CD14-positive monocyte (primary cell): Measurements from ENCODE around the gene C12orf43. TPM values are rescaled to one million over a fixed set of nuclear protein-coding genes. Genes with fewer than 3 reads are reported as not detected.

Source experiments
- DNase-seq, 3 donors: peaks; one replicate each; pipeline ENCODE4 v3.0.0-alpha.2; 2011 to 2022
- H2AFZ ChIP-seq: 2 replicates; pipeline ENCODE4 v1.6.0; 2012; ENCODE audit warnings: mild to moderate bottlenecking, low read depth, low read length, inconsistent platforms; ENCODE audit not compliant: insufficient read depth, poor library complexity, severe bottlenecking
- H3K27ac ChIP-seq, 2 donors: 1 replicate in 1 of 2; 2 replicates in 1 of 2; pipeline ENCODE4 v1.5.1; 2012 to 2013; ENCODE audit warnings: low read length in 2 of 2, control low read depth in 1 of 2, inconsistent platforms in 1 of 2, low read depth in 1 of 2, mild to moderate bottlenecking in 1 of 2
- H3K27me3 ChIP-seq, 2 donors: one replicate each; pipeline versions ENCODE4 v1.6.0 to v1.6.1; 2011 to 2013; ENCODE audit warnings: low read length in 2 of 2; ENCODE audit not compliant: control insufficient read depth in 2 of 2, insufficient read depth in 2 of 2
- H3K36me3 ChIP-seq, 2 donors: replicated peaks in 1 of 2; 1 replicate in 1 of 2; 2 replicates in 1 of 2; pipeline versions ENCODE4 v1.5.1 to v1.6.1; 2012 to 2013; ENCODE audit warnings: low read length in 2 of 2, control low read depth in 1 of 2, inconsistent platforms in 1 of 2, mild to moderate bottlenecking in 1 of 2; ENCODE audit not compliant: insufficient read depth in 2 of 2, control insufficient read depth in 1 of 2
- H3K4me1 ChIP-seq, 2 donors: 1 replicate in 1 of 2; 2 replicates in 1 of 2; pipeline versions ENCODE4 v1.5.1 to v1.6.1; 2012 to 2013; ENCODE audit warnings: low read length in 2 of 2, control low read depth in 1 of 2, inconsistent platforms in 1 of 2, mild to moderate bottlenecking in 1 of 2, moderate library complexity in 1 of 2; ENCODE audit not compliant: insufficient read depth in 2 of 2, control insufficient read depth in 1 of 2
- H3K4me2 ChIP-seq: replicated peaks from 2 replicates; pipeline ENCODE3; 2012; ENCODE audit warnings: low read length, moderate library complexity, mild to moderate bottlenecking; ENCODE audit not compliant: poor library complexity, severe bottlenecking; ENCODE audit errors: extremely low read depth
- H3K4me3 ChIP-seq, 3 experiments: fragments of 200-600 bp in 1 of 3; sonication (generic) in 1 of 3; replicated peaks in 1 of 3; 1 replicate in 2 of 3; 2 replicates in 1 of 3; pipeline ENCODE4 v1.5.1; 2011 to 2013; ENCODE audit warnings: low read length in 3 of 3, mild to moderate bottlenecking in 3 of 3, control low read depth in 2 of 3, low read depth in 2 of 3, inconsistent platforms in 1 of 3, moderate library complexity in 1 of 3
- H3K79me2 ChIP-seq: 2 replicates; pipeline ENCODE4 v1.6.0; 2012; ENCODE audit warnings: mild to moderate bottlenecking, control low read depth, inconsistent platforms, low read length, moderate library complexity; ENCODE audit not compliant: insufficient read depth
- H3K9ac ChIP-seq: 2 replicates; pipeline ENCODE4 v1.6.0; 2017; ENCODE audit warnings: low read length, mild to moderate bottlenecking; ENCODE audit not compliant: insufficient read depth, poor library complexity, severe bottlenecking
- H3K9me3 ChIP-seq, 2 donors: replicated peaks in 1 of 2; 1 replicate in 1 of 2; 2 replicates in 1 of 2; pipeline versions ENCODE4 v1.5.1 to v1.6.1; 2012 to 2013; ENCODE audit warnings: low read length in 2 of 2, control low read depth in 1 of 2; ENCODE audit not compliant: control insufficient read depth in 1 of 2, insufficient read depth in 1 of 2
- H4K20me1 ChIP-seq: 2 replicates; pipeline ENCODE4 v1.6.0; 2012; ENCODE audit warnings: mild to moderate bottlenecking, low read length, control low read depth, moderate library complexity; ENCODE audit not compliant: insufficient read depth
- H3K27ac Mint-ChIP-seq, 7 donors: one replicate each; pipeline ENCODE4 v1.8.0; 2020; ENCODE audit warnings: mild to moderate bottlenecking in 7 of 7, mixed read lengths in 7 of 7, moderate library complexity in 6 of 7, inconsistent platforms in 2 of 7
- H3K27me3 Mint-ChIP-seq, 3 donors: one replicate each; pipeline ENCODE4 v1.8.0; 2021 to 2022; ENCODE audit warnings: low read depth in 3 of 3, mild to moderate bottlenecking in 3 of 3, mixed read lengths in 3 of 3, moderate library complexity in 3 of 3, inconsistent platforms in 1 of 3
- H3K36me3 Mint-ChIP-seq, 2 donors: one replicate each; pipeline ENCODE4 v1.8.0; 2020; ENCODE audit warnings: mixed read lengths in 2 of 2, inconsistent platforms in 1 of 2, mild to moderate bottlenecking in 1 of 2
- H3K4me1 Mint-ChIP-seq: one replicate; pipeline ENCODE4 v1.8.0; 2020; ENCODE audit warnings: mild to moderate bottlenecking, mixed read lengths
- H3K4me3 Mint-ChIP-seq, 2 donors: one replicate each; pipeline ENCODE4 v1.8.0; 2020; ENCODE audit warnings: mild to moderate bottlenecking in 2 of 2, mixed read lengths in 2 of 2, moderate library complexity in 1 of 2
- H3K9me3 Mint-ChIP-seq, 7 donors: one replicate each; pipeline ENCODE4 v1.8.0; 2020 to 2022; ENCODE audit warnings: mixed read lengths in 7 of 7, mild to moderate bottlenecking in 6 of 7, moderate library complexity in 6 of 7, inconsistent platforms in 2 of 7
- WGBS: methylation state at CpG from one replicate; pipeline ENCODE4 v1.1.5; 2013; ENCODE audit warnings: missing lambda C conversion rate; ENCODE audit not compliant: insufficient coverage; 5-methylcytosine and 5-hydroxymethylcytosine counted together
- intact Hi-C, 2 donors: fragments of 100-400 bp; cut with micrococcal nuclease; formaldehyde crosslinking; loops; one replicate each; pipeline versions ENCODE4 v1.15.0 to v1.15.1; 2023
- polyA plus RNA-seq, 3 donors: library from polyadenylated mRNA; depleted of rRNA in 1 of 3; unstranded in 2 of 3; stranded (reverse) in 1 of 3; fragments of 300-500 nt in 2 of 3; fragments of >200 nt in 1 of 3; fragmentation: Illumina TruSeq in 2 of 3; gene quantifications; 1 replicate in 2 of 3; 2 replicates in 1 of 3; pipeline ENCODE4 v1.2.3, GENCODE V29; 2012 to 2021
- TF ChIP-seq, protein P1 (sequence below): fragments of 200-600 bp; IDR thresholded peaks from one replicate; pipeline ENCODE4 v1.8.0; 2022; ENCODE audit warnings: antibody characterized with exemption, mild to moderate bottlenecking

C12orf43 gene
- polyA plus RNA-seq, 3 donors: 7.2 to 10.9 (median 9.6) TPM

- no peak overlapping the region for H2AFZ ChIP-seq
- no peaks in the 10 kb centered on the region for H3K79me2 ChIP-seq
- H3K27me3 ChIP-seq: no peaks in the 10 kb centered on the region
- peaks cover 0 to 2% (median 0%) of the 10 kb centered on the region in 3 donors for H3K27me3 Mint-ChIP-seq
- H3K4me1 ChIP-seq: no peaks in the 10 kb centered on the region
- TF ChIP-seq, protein P1, sequence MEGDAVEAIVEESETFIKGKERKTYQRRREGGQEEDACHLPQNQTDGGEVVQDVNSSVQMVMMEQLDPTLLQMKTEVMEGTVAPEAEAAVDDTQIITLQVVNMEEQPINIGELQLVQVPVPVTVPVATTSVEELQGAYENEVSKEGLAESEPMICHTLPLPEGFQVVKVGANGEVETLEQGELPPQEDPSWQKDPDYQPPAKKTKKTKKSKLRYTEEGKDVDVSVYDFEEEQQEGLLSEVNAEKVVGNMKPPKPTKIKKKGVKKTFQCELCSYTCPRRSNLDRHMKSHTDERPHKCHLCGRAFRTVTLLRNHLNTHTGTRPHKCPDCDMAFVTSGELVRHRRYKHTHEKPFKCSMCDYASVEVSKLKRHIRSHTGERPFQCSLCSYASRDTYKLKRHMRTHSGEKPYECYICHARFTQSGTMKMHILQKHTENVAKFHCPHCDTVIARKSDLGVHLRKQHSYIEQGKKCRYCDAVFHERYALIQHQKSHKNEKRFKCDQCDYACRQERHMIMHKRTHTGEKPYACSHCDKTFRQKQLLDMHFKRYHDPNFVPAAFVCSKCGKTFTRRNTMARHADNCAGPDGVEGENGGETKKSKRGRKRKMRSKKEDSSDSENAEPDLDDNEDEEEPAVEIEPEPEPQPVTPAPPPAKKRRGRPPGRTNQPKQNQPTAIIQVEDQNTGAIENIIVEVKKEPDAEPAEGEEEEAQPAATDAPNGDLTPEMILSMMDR: no peak
- no peaks in the 10 kb centered on the region for H3K36me3 ChIP-seq
- H3K27ac Mint-ChIP-seq: no peak overlapping the region
- no peak overlapping the region for H3K27ac ChIP-seq
- intact Hi-C loops: no loop called here
- H3K9ac ChIP-seq: no peak overlapping the region
- 93% methylated on average over 5 of the region's 6 CpGs for WGBS
- no peaks in the 10 kb centered on the region for H4K20me1 ChIP-seq
- no peaks in the 10 kb centered on the region for H3K9me3 Mint-ChIP-seq
- H3K4me3 Mint-ChIP-seq: no peak overlapping the region
- no peaks in the 10 kb centered on the region for H3K36me3 Mint-ChIP-seq
- no peaks in the 10 kb centered on the region for H3K4me1 Mint-ChIP-seq
- no peak overlapping the region for H3K4me2 ChIP-seq
- DNase-seq: no peak
- H3K4me3 ChIP-seq: no peak overlapping the region
- H3K9me3 ChIP-seq: no peaks in the 10 kb centered on the region
Observed at GRCh38 chr12:120981407-120981941, 34.8 kb downstream of the C12orf43 start.

DNA sequence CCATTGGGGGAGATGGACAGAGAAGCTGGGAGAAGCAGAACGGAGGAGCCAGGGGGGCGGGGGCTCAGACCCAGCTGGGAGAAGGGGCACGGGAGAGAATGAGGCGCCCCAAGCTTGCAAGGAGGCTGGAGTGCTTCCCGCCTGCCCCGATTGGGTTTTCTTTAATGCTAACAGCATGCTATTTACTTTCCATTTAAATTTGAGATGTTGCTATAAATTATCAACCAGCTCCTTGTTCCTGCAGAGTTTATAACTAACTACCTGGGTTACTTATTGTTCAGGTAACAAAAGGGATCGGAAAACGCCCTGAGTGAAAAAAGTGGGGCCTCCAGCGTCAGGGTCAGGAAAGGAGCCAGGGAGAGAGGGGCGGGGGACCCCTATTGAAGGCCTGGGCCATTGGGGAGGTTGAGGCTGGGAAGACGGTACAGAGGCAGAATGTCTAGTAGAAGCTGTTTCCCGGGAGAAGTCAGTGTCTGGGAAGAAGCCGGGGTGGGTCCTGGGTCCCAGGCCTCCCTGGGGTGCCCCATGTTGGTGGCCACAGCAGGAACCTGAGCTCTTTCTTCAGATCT, 35.4 kb downstream of the C12orf43 start:
- intact Hi-C loops: no loop called here
- Histone ChIP-seq H3K9me3 (no peaks in the 10 kb centered on the region), H3K4me3 (no peak overlapping the region), H3K79me2 (no peaks in the 10 kb centered on the region), H3K36me3 (no peaks in the 10 kb centered on the region), H4K20me1 (no peaks in the 10 kb centered on the region), H3K9ac (no peak overlapping the region), H3K27ac (no peak overlapping the region), H3K4me1 (no peaks in the 10 kb centered on the region), H2AFZ (no peak overlapping the region), H3K27me3 (no peaks in the 10 kb centered on the region), H3K4me2 (no peak overlapping the region)
- Mint-ChIP-seq H3K27ac (no peak overlapping the region), H3K27me3 (peaks cover 0 to 2% (median 0%) of the 10 kb centered on the region in 3 donors), H3K4me1 (no peaks in the 10 kb centered on the region), H3K36me3 (no peaks in the 10 kb centered on the region), H3K9me3 (no peaks in the 10 kb centered on the region), H3K4me3 (no peak overlapping the region)
- TF ChIP-seq, protein P1: no peak
- DNase-seq: no peak
- 86% methylated on average over 3 of the region's 13 CpGs for WGBS
